GM23338 (cell line): ENCODE results near the gene LCN10. TPM values are rescaled to one million over a fixed set of nuclear protein-coding genes. Genes with fewer than 3 reads are reported as not detected.

ENCODE experiments used
- ATAC-seq: fragments of 200-7000 bp; cut with Tn5 transposase; 3 replicates; pipeline ENCODE4 v1.9.1; 2020
- DNase-seq: peaks from one replicate; pipeline ENCODE4 v3.0.0-alpha.2; 2015; ENCODE audit warnings: low spot score
- H2AFZ ChIP-seq: fragments of 200-600 bp; sonication (generic); 2 replicates; pipeline ENCODE4 v1.8.0; 2016; ENCODE audit warnings: antibody characterized with exemption, mild to moderate bottlenecking, moderate library complexity
- H3F3A ChIP-seq: fragments of 200-600 bp; sonication (generic); replicated peaks from 2 replicates; pipeline ENCODE4 v1.8.0; 2017; ENCODE audit warnings: antibody characterized with exemption, mixed run types, low read depth
- H3K27ac ChIP-seq: fragments of 200-600 bp; sonication (generic); 2 replicates; pipeline ENCODE4 v1.6.1; 2016; ENCODE audit warnings: low read depth
- H3K27me3 ChIP-seq: fragments of 200-600 bp; sonication (generic); 2 replicates; pipeline ENCODE4 v1.8.0; 2016; ENCODE audit warnings: mild to moderate bottlenecking, mixed run types, moderate library complexity; ENCODE audit not compliant: insufficient read depth
- H3K36me3 ChIP-seq: fragments of 200-600 bp; sonication (generic); 2 replicates; pipeline ENCODE4 v1.8.0; 2016; ENCODE audit warnings: mild to moderate bottlenecking; ENCODE audit not compliant: insufficient read depth
- H3K4me1 ChIP-seq: fragments of 200-600 bp; sonication (generic); 2 replicates; pipeline ENCODE4 v1.8.0; 2016; ENCODE audit warnings: mild to moderate bottlenecking, moderate library complexity; ENCODE audit not compliant: insufficient read depth
- H3K4me2 ChIP-seq: fragments of 200-600 bp; sonication (generic); 2 replicates; pipeline ENCODE4 v1.7.1; 2017; ENCODE audit warnings: mixed run types
- H3K4me3 ChIP-seq: fragments of 200-600 bp; sonication (generic); 2 replicates; pipeline ENCODE4 v1.6.1; 2016; ENCODE audit warnings: mixed run types
- H3K79me2 ChIP-seq: fragments of 200-600 bp; sonication (generic); replicated peaks from 2 replicates; pipeline ENCODE4 v1.8.0; 2017; ENCODE audit warnings: mild to moderate bottlenecking; ENCODE audit not compliant: insufficient read depth
- H3K9me2 ChIP-seq: fragments of 200-600 bp; sonication (generic); 2 replicates; pipeline ENCODE4 v1.8.0; 2017; ENCODE audit not compliant: insufficient read depth
- H4K20me1 ChIP-seq: fragments of 200-600 bp; sonication (generic); replicated peaks from 2 replicates; pipeline ENCODE4 v1.8.0; 2017; ENCODE audit warnings: mild to moderate bottlenecking; ENCODE audit not compliant: insufficient read depth
- H3K27ac Mint-ChIP-seq: 2 replicates; pipeline ENCODE4 v1.8.0; 2020; ENCODE audit warnings: inconsistent platforms, mild to moderate bottlenecking, moderate library complexity, mixed read lengths
- H3K27me3 Mint-ChIP-seq: 3 replicates; pipeline ENCODE4 v1.8.0; 2022; ENCODE audit warnings: low read depth, mild to moderate bottlenecking, moderate library complexity, mixed read lengths, inconsistent platforms; ENCODE audit not compliant: insufficient read depth, poor library complexity
- H3K36me3 Mint-ChIP-seq: 3 replicates; pipeline ENCODE4 v1.8.0; 2021; ENCODE audit warnings: low read depth, mild to moderate bottlenecking, inconsistent platforms, moderate library complexity, mixed read lengths
- H3K4me1 Mint-ChIP-seq: 3 replicates; pipeline ENCODE4 v1.8.0; 2020; ENCODE audit warnings: mild to moderate bottlenecking, inconsistent platforms, mixed read lengths
- H3K4me3 Mint-ChIP-seq: 3 replicates; pipeline ENCODE4 v1.8.0; 2021; ENCODE audit warnings: moderate library complexity, mild to moderate bottlenecking, inconsistent platforms, mixed read lengths
- H3K9me3 Mint-ChIP-seq: 3 replicates; pipeline ENCODE4 v1.8.0; 2020; ENCODE audit warnings: moderate library complexity, mild to moderate bottlenecking, inconsistent platforms, mixed read lengths
- CREB1 ChIP-seq: fragments of 250-450 bp; sonication (Bioruptor Pico); IDR thresholded peaks from 2 replicates; pipeline ENCODE4 v1.5.0; 2020; ENCODE audit warnings: low read depth, mild to moderate bottlenecking, moderate library complexity
- EZH2 ChIP-seq: fragments of 200-600 bp; sonication (generic); IDR thresholded peaks from one replicate; pipeline ENCODE4 v1.8.0; 2017; ENCODE audit warnings: antibody characterized with exemption, mild to moderate bottlenecking, low read depth; ENCODE audit not compliant: unreplicated experiment
- JUNB ChIP-seq: IDR thresholded peaks from one replicate; pipeline ENCODE4 v1.6.1; 2016; ENCODE audit warnings: antibody characterized with exemption; ENCODE audit not compliant: unreplicated experiment
- NANOG ChIP-seq: IDR thresholded peaks from 2 replicates; pipeline ENCODE4 v1.6.1; 2016; ENCODE audit warnings: antibody characterized with exemption, borderline replicate concordance
- POLR2AphosphoS5 ChIP-seq: IDR thresholded peaks from 2 replicates; pipeline ENCODE4 v1.6.1; 2016; ENCODE audit warnings: antibody characterized with exemption, low read depth
- STAT1 ChIP-seq: IDR thresholded peaks from one replicate; pipeline ENCODE4 v1.6.1; 2016; ENCODE audit warnings: antibody characterized with exemption; ENCODE audit not compliant: unreplicated experiment
- ZNF114 ChIP-seq: fragments of 250-450 bp; sonication (Bioruptor Pico); IDR thresholded peaks from 2 replicates; pipeline ENCODE4 v1.5.0; 2020; ENCODE audit warnings: mild to moderate bottlenecking, moderate library complexity
- ZNF331 ChIP-seq: fragments of 250-450 bp; sonication (Bioruptor Pico); IDR thresholded peaks from 2 replicates; pipeline ENCODE4 v1.5.0; 2020; ENCODE audit warnings: low read depth, mild to moderate bottlenecking, moderate library complexity
- polyA plus RNA-seq: library from polyadenylated mRNA; unstranded; fragments of >200 nt; fragmentation: Nextera tagmentation; extraction: Ambion mirVana; gene quantifications from 2 replicates; pipeline ENCODE4 v1.2.1, GENCODE V29; 2016
- total RNA-seq: library from RNA; depleted of rRNA; stranded (reverse); fragments of >200 nt; shearing (Covaris generic); gene quantifications from 2 replicates; pipeline ENCODE4 v1.2.3, GENCODE V29; 2014
- TF ChIP-seq, protein P1 (sequence below), 2 experiments: fragments of 200-600 bp in 1 of 2; sonication (generic) in 1 of 2; conservative IDR thresholded peaks; 2 replicates each; pipeline versions ENCODE4 v1.5.1 to v1.6.1; 2016 to 2017; ENCODE audit warnings: antibody characterized with exemption in 2 of 2, low read depth in 2 of 2, mild to moderate bottlenecking in 2 of 2, moderate library complexity in 1 of 2
- TF ChIP-seq, protein P2 (sequence below): IDR thresholded peaks from 2 replicates; pipeline ENCODE4 v1.6.1; 2016; ENCODE audit warnings: antibody characterized with exemption
- TF ChIP-seq, protein P3 (sequence below): IDR thresholded peaks from one replicate; pipeline ENCODE4 v1.6.1; 2018; ENCODE audit warnings: antibody characterized with exemption; ENCODE audit not compliant: unreplicated experiment

Gene LCN10
- total and polyA plus RNA-seq, 2 experiments from 2014 or later = 0.45 to 0.74 TPM

DNA sequence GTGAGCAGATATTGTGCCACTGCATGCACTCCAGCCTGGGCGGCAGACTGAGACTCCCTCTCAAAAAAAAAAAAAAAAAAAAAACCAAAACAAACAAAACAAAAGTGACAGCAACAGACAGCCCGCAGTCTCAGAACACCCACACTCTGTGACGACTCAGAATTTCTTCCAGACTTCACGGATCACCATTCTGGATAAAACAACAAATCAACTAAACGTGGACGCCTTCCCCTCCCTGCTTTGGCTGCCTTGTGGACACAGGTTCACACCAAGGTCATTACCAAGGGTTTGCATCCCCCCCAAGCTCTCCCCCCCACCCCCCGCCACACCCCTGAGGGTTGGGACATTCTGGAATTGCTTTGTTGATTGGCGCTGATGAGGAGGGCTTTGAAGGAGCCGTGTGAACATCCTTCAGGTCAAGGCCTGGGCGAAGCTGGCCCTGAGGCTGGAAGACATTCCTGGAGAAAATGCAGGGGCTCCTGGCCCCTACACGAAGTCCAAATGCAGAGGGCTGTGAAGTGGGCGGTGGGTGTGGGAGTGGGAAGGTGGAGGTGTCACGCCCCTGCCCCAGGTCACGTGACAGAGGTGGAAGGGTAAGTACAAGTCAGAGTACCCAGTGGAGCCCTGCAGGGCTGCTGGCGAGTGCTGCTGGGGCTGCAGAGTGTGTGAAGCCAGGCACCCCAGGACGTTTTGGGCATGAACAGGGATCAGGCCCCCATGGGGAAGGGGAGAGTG, 10.1 kb downstream of the LCN10 start (continued):
- TF ChIP-seq, protein P1, sequence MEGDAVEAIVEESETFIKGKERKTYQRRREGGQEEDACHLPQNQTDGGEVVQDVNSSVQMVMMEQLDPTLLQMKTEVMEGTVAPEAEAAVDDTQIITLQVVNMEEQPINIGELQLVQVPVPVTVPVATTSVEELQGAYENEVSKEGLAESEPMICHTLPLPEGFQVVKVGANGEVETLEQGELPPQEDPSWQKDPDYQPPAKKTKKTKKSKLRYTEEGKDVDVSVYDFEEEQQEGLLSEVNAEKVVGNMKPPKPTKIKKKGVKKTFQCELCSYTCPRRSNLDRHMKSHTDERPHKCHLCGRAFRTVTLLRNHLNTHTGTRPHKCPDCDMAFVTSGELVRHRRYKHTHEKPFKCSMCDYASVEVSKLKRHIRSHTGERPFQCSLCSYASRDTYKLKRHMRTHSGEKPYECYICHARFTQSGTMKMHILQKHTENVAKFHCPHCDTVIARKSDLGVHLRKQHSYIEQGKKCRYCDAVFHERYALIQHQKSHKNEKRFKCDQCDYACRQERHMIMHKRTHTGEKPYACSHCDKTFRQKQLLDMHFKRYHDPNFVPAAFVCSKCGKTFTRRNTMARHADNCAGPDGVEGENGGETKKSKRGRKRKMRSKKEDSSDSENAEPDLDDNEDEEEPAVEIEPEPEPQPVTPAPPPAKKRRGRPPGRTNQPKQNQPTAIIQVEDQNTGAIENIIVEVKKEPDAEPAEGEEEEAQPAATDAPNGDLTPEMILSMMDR (conservative IDR thresholded peaks at IDR 0.05; ENCODE audit: low read depth in 2 of 2) = no peak
- no peak for TF ChIP-seq NANOG
- TF ChIP-seq STAT1 = no peak
- TF ChIP-seq ZNF331 (CRISPR knock-in tag) = no peak

DNA sequence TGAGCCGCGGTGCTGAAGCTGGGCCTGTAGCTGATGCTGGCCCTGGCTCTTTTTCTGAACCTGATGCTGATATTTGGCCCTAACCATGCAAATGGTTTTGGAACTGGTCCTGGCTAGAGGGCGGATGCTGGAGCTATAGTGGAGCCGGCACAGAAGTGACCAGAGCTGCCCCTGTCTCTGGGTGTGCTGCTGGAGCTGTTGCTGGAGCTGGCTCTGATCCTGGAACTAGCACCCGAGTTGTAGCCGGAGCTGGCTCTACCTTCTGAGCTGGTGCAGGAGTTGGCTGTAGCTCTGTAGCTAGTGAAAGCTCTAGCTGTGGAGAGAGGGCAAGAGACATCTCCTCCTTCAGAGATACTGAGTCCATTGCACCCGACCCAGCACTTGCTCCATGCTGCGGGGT, 12.8 kb downstream of the LCN10 start:
- H3K79me2 ChIP-seq = peaks cover 35% of the 10 kb centered on the region
- peaks cover 16% of the 10 kb centered on the region for H3K4me1 Mint-ChIP-seq
- TF ChIP-seq STAT1 (no peak), ZNF331 (CRISPR knock-in tag) (no peak), JUNB (no peak), ZNF114 (CRISPR knock-in tag) (no peak), CREB1 (no peak), POLR2AphosphoS5 (no peak), NANOG (no peak), EZH2 (no peak)
- TF ChIP-seq, protein P2, sequence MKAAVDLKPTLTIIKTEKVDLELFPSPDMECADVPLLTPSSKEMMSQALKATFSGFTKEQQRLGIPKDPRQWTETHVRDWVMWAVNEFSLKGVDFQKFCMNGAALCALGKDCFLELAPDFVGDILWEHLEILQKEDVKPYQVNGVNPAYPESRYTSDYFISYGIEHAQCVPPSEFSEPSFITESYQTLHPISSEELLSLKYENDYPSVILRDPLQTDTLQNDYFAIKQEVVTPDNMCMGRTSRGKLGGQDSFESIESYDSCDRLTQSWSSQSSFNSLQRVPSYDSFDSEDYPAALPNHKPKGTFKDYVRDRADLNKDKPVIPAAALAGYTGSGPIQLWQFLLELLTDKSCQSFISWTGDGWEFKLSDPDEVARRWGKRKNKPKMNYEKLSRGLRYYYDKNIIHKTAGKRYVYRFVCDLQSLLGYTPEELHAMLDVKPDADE = no peak
- TF ChIP-seq, protein P3, sequence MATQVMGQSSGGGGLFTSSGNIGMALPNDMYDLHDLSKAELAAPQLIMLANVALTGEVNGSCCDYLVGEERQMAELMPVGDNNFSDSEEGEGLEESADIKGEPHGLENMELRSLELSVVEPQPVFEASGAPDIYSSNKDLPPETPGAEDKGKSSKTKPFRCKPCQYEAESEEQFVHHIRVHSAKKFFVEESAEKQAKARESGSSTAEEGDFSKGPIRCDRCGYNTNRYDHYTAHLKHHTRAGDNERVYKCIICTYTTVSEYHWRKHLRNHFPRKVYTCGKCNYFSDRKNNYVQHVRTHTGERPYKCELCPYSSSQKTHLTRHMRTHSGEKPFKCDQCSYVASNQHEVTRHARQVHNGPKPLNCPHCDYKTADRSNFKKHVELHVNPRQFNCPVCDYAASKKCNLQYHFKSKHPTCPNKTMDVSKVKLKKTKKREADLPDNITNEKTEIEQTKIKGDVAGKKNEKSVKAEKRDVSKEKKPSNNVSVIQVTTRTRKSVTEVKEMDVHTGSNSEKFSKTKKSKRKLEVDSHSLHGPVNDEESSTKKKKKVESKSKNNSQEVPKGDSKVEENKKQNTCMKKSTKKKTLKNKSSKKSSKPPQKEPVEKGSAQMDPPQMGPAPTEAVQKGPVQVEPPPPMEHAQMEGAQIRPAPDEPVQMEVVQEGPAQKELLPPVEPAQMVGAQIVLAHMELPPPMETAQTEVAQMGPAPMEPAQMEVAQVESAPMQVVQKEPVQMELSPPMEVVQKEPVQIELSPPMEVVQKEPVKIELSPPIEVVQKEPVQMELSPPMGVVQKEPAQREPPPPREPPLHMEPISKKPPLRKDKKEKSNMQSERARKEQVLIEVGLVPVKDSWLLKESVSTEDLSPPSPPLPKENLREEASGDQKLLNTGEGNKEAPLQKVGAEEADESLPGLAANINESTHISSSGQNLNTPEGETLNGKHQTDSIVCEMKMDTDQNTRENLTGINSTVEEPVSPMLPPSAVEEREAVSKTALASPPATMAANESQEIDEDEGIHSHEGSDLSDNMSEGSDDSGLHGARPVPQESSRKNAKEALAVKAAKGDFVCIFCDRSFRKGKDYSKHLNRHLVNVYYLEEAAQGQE = no peak
- TF ChIP-seq, protein P1 (conservative IDR thresholded peaks at IDR 0.05; ENCODE audit: low read depth in 2 of 2) = no peak

More for the DNA sequence above, 12.8 kb downstream of the LCN10 start:
- Histone ChIP-seq H3K4me3 (no peak overlapping the region), H3F3A (peaks cover 25% of the 10 kb centered on the region), H3K4me2 (no peak overlapping the region), H2AFZ (no peak overlapping the region), H3K27me3 (peaks cover 15% of the 10 kb centered on the region), H3K9me2 (no peaks in the 10 kb centered on the region), H4K20me1 (peaks cover 26% of the 10 kb centered on the region), H3K27ac (no peak overlapping the region), H3K36me3 (0 out of 2 replicates have a peak, but pooled peaks cover 12% of the 10 kb centered on the region), H3K4me1 (peaks cover 9% of the 10 kb centered on the region; the same call in 1 of the 2 replicates)
- DNase-seq = no peak
- peaks cover 30% of the 10 kb centered on the region for H3K36me3 Mint-ChIP-seq
- H3K4me3 Mint-ChIP-seq = peak overlapping the region; percentile 66; the same call in 1 of the 3 replicates
- peaks cover 22% of the 10 kb centered on the region for H3K27me3 Mint-ChIP-seq
- ATAC-seq = no peak
- H3K27ac Mint-ChIP-seq = no peak overlapping the region
- no peaks in the 10 kb centered on the region; the same call in 1 of the 3 replicates for H3K9me3 Mint-ChIP-seq
